ENCODE measurements around the gene ZNF45.

- no peak for TF ChIP-seq EZH2phosphoT487 (IDR thresholded peaks at IDR 0.05; ENCODE audit: borderline replicate concordance)
- no peak for TF ChIP-seq CTCF (conservative IDR thresholded peaks at IDR 0.05; ENCODE audit: low read length)
These were observed 51.2 kb downstream of the ZNF45 start, which contains the start of gene ZNF404 for GRCh38 chr19:43883864-43884263.
